Measurements from ENCODE around the gene LRCH3.

GRCh38 chr3:197854596-197855343, 63.7 kb downstream of the LRCH3 start:
- no peak for TF ChIP-seq POLR2A (conservative IDR thresholded peaks at IDR 0.05)
- TF ChIP-seq, protein P1, sequence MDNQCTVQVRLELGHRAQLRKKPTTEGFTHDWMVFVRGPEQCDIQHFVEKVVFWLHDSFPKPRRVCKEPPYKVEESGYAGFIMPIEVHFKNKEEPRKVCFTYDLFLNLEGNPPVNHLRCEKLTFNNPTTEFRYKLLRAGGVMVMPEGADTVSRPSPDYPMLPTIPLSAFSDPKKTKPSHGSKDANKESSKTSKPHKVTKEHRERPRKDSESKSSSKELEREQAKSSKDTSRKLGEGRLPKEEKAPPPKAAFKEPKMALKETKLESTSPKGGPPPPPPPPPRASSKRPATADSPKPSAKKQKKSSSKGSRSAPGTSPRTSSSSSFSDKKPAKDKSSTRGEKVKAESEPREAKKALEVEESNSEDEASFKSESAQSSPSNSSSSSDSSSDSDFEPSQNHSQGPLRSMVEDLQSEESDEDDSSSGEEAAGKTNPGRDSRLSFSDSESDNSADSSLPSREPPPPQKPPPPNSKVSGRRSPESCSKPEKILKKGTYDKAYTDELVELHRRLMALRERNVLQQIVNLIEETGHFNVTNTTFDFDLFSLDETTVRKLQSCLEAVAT (IDR thresholded peaks at IDR 0.05): no peak
- no peak for TF ChIP-seq HMGXB4 (CRISPR knock-in tag; IDR thresholded peaks at IDR 0.05)
- no peak for TF ChIP-seq FOXP1 (CRISPR knock-in tag; IDR thresholded peaks at IDR 0.05)
- TF ChIP-seq, protein P2, sequence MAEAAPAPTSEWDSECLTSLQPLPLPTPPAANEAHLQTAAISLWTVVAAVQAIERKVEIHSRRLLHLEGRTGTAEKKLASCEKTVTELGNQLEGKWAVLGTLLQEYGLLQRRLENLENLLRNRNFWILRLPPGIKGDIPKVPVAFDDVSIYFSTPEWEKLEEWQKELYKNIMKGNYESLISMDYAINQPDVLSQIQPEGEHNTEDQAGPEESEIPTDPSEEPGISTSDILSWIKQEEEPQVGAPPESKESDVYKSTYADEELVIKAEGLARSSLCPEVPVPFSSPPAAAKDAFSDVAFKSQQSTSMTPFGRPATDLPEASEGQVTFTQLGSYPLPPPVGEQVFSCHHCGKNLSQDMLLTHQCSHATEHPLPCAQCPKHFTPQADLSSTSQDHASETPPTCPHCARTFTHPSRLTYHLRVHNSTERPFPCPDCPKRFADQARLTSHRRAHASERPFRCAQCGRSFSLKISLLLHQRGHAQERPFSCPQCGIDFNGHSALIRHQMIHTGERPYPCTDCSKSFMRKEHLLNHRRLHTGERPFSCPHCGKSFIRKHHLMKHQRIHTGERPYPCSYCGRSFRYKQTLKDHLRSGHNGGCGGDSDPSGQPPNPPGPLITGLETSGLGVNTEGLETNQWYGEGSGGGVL (CRISPR knock-in tag; IDR thresholded peaks at IDR 0.05): no peak
